Measurements from ENCODE around the gene CLK3. TPM values are rescaled to one million over a fixed set of nuclear protein-coding genes. Genes with fewer than 3 reads are reported as not detected.

CLK3 gene
- total RNA-seq, 1 experiment from 2014 or later = 70.7 TPM

DNA sequence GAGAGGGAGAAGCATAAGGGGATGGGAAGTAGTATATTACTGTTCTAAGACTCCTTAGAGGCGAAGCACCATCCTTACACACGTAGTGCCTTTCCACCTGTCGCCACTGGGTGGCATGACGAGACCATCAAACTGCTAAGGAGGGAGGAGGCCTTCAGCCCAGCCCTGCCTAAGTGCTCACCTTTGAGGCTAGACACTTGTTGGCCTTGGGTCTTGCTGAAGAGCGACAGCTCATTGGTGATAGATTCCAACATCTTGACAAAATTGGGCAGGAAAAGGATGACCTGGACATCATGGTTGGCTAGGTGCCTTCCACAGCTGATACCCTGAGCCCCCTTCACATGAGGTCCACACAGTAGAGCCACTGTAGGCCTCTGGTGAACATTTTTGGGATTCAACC lies 19.6 kb downstream of the CLK3 start:
- no peaks in the 10 kb centered on the region for H3K9me3 ChIP-seq (ENCODE audit: insufficient read depth, low read depth)
- no peak overlapping the region for H3K4me3 ChIP-seq
- no peaks in the 10 kb centered on the region; the same call in 1 of the 2 replicates for H3K79me2 ChIP-seq (ENCODE audit: low read depth)
- CTCF ChIA-PET = interaction anchor here (0.6 to 3.8 kb wide), 4 partner anchors 43 to 383 kb away, joined by 3 to 28 read pairs (median 7); no protein-coding TSS in a partner anchor
- H2AFZ ChIP-seq = no peak overlapping the region
- H4K20me1 ChIP-seq (ENCODE audit: insufficient read depth) = peaks cover 44% of the 10 kb centered on the region
- TF ChIP-seq CTCF (conservative IDR thresholded peaks at IDR 0.05) (peak; percentile 94), EZH2 (IDR thresholded peaks at IDR 0.05; ENCODE audit: low read depth) (no peak)
- no peak overlapping the region for H3K27ac ChIP-seq
- intact Hi-C loops (cut with micrococcal nuclease; ENCODE audit: unreplicated experiment) = loop anchor here (1.0 to 2.0 kb wide), 2 partner anchors 134 to 316 kb away; no protein-coding TSS in a partner anchor
- no peaks in the 10 kb centered on the region for H3K4me1 ChIP-seq (replicated peaks; ENCODE audit: insufficient read depth)
- peak in 1 of 2 experiments; percentile 58 for DNase-seq
- BruUV-seq (replicated peaks) = no TSS peak
- peaks cover 15% of the 10 kb centered on the region; the same call in 1 of the 2 replicates for H3F3A ChIP-seq (ENCODE audit: insufficient read depth, low read depth)
- no peaks in the 10 kb centered on the region for H3K36me3 ChIP-seq (ENCODE audit: low read depth)
- no peak overlapping the region for H3K4me2 ChIP-seq
- H3K27me3 ChIP-seq (ENCODE audit: insufficient read depth, low read depth) = no peaks in the 10 kb centered on the region
- H3K9me2 ChIP-seq (ENCODE audit: insufficient read depth) = no peaks in the 10 kb centered on the region
- POLR2A ChIA-PET (ENCODE audit: unreplicated experiment) = interaction anchor here (0.7 kb wide), 1 partner anchor 133 kb away, joined by 4 read pairs; no protein-coding TSS in a partner anchor

- POLR2A ChIA-PET (ENCODE audit: unreplicated experiment) = no interaction called here
These were observed 21.3 kb downstream of the CLK3 start for GRCh38 chr15:74636984-74637383.

DNA sequence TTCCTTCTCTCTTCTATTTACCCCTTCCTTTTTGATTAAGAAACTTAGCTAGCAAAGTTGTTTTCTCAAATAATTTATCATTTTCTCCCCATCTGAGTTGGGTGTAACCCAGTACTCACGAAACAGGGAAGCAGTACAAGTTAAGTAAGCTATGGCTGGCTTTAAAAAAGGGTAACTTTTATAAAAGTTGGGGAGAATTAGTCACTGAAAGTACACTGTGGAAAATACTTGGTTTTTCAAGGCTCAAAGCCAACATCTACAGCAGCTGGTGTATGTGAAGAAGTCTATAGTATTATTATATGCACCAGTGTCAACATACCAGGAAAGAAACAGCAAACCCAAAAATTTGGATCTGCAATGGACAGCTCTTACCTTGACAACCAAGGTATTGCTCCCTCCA lies 25.5 kb downstream of the CLK3 start:
- no peak overlapping the region for H3K27ac ChIP-seq
- no peaks in the 10 kb centered on the region for H3K9me3 ChIP-seq (ENCODE audit: insufficient read depth, low read depth)
- no peak overlapping the region for H3K4me2 ChIP-seq
- POLR2A ChIA-PET (ENCODE audit: unreplicated experiment) = no interaction called here
- peaks cover 24% of the 10 kb centered on the region for H3K4me1 ChIP-seq (replicated peaks; ENCODE audit: insufficient read depth)
- no peak for DNase-seq
- H3K9me2 ChIP-seq (ENCODE audit: insufficient read depth) = no peaks in the 10 kb centered on the region
- no peaks in the 10 kb centered on the region for H3K27me3 ChIP-seq (ENCODE audit: insufficient read depth, low read depth)
- TF ChIP-seq EZH2 (IDR thresholded peaks at IDR 0.05; ENCODE audit: low read depth) (no peak), CTCF (conservative IDR thresholded peaks at IDR 0.05) (no peak)
- no TSS peak for BruUV-seq (replicated peaks)
- H2AFZ ChIP-seq = no peak overlapping the region
- intact Hi-C loops (cut with micrococcal nuclease; ENCODE audit: unreplicated experiment) = no loop called here
- peaks cover 6% of the 10 kb centered on the region; the same call in 1 of the 2 replicates for H3K79me2 ChIP-seq (ENCODE audit: low read depth)
- peaks cover 29% of the 10 kb centered on the region; the same call in 1 of the 2 replicates for H3F3A ChIP-seq (ENCODE audit: insufficient read depth, low read depth)
- H3K4me3 ChIP-seq = no peak overlapping the region
- no peaks in the 10 kb centered on the region for H3K36me3 ChIP-seq (ENCODE audit: low read depth)
- H4K20me1 ChIP-seq (ENCODE audit: insufficient read depth) = peaks cover 15% of the 10 kb centered on the region; the same call in 1 of the 2 replicates
- CTCF ChIA-PET = interaction anchor here (0.6 kb wide), 1 partner anchor 121 kb away, joined by 5 read pairs; no protein-coding TSS in a partner anchor

More at GRCh38 chr15:74636984-74637383, 21.3 kb downstream of the CLK3 start:
- no peak overlapping the region for H3K4me2 ChIP-seq
- no peaks in the 10 kb centered on the region for H3K36me3 ChIP-seq (ENCODE audit: low read depth)
- CTCF ChIA-PET = interaction anchor here (3.8 kb wide), 1 partner anchor 131 kb away, joined by 28 read pairs; no protein-coding TSS in a partner anchor
- no TSS peak for BruUV-seq (replicated peaks)
- H3F3A ChIP-seq (ENCODE audit: insufficient read depth, low read depth) = peaks cover 16% of the 10 kb centered on the region; the same call in 1 of the 2 replicates
- TF ChIP-seq CTCF (conservative IDR thresholded peaks at IDR 0.05) (no peak), EZH2 (IDR thresholded peaks at IDR 0.05; ENCODE audit: low read depth) (no peak)
- H3K4me1 ChIP-seq (replicated peaks; ENCODE audit: insufficient read depth) = peaks cover 6% of the 10 kb centered on the region
- H2AFZ ChIP-seq = no peak overlapping the region
- H4K20me1 ChIP-seq (ENCODE audit: insufficient read depth) = peaks cover 35% of the 10 kb centered on the region
- DNase-seq = no peak
- no peak overlapping the region for H3K4me3 ChIP-seq
- no peaks in the 10 kb centered on the region for H3K9me2 ChIP-seq (ENCODE audit: insufficient read depth)
- H3K9me3 ChIP-seq (ENCODE audit: insufficient read depth, low read depth) = no peaks in the 10 kb centered on the region
- H3K27me3 ChIP-seq (ENCODE audit: insufficient read depth, low read depth) = no peaks in the 10 kb centered on the region
- H3K79me2 ChIP-seq (ENCODE audit: low read depth) = peaks cover 6% of the 10 kb centered on the region; the same call in 1 of the 2 replicates
- intact Hi-C loops (cut with micrococcal nuclease; ENCODE audit: unreplicated experiment) = no loop called here
- H3K27ac ChIP-seq = no peak overlapping the region
